Esophagus muscularis mucosa (tissue), 4 donors: Measurements from ENCODE around the gene SV2A. TPM values are rescaled to one million over a fixed set of nuclear protein-coding genes. Genes with fewer than 3 reads are reported as not detected.
"Not testable (repeated sequence)": the region's sequence is repeated elsewhere in the genome, so short reads cannot be mapped to it uniquely, and the experiment has no call there.

Experiments
- DNase-seq: peaks from one replicate; pipeline ENCODE4 v3.0.0-alpha.2; 2017; ENCODE audit errors: extremely low spot score
- H3K27ac ChIP-seq, 4 donors: fragments of 200-600 bp; sonication (generic); replicated peaks in 1 of 4; 1 replicate in 3 of 4; 2 replicates in 1 of 4; pipeline ENCODE4 v1.5.1; 2016 to 2019; ENCODE audit warnings: mild to moderate bottlenecking in 1 of 4
- H3K27me3 ChIP-seq, 4 donors: fragments of 200-600 bp; sonication (generic); one replicate each; pipeline versions ENCODE4 v1.5.1 to v1.6.0; 2016 to 2019
- H3K36me3 ChIP-seq, 4 donors: fragments of 200-600 bp; sonication (generic); one replicate each; pipeline ENCODE4 v1.5.1; 2016 to 2019
- H3K4me1 ChIP-seq, 4 donors: fragments of 200-600 bp; sonication (generic); one replicate each; pipeline ENCODE4 v1.5.1; 2016 to 2019
- H3K4me3 ChIP-seq, 4 donors: fragments of 200-600 bp; sonication (generic); 1 replicate in 2 of 4; 2 replicates in 2 of 4; pipeline ENCODE4 v1.5.1; 2016 to 2019; ENCODE audit warnings: mild to moderate bottlenecking in 4 of 4, moderate library complexity in 1 of 4
- H3K9me3 ChIP-seq, 4 donors: fragments of 200-600 bp; sonication (generic); 1 replicate in 3 of 4; 2 replicates in 1 of 4; pipeline ENCODE4 v1.5.1; 2016 to 2019
- EP300 ChIP-seq: sonication (generic); formaldehyde crosslinking; IDR thresholded peaks from one replicate; pipeline ENCODE4 v1.6.1; 2017; ENCODE audit warnings: antibody characterized with exemption
- POLR2A ChIP-seq: fragments of 450-650 bp; IDR thresholded peaks from one replicate; pipeline ENCODE4 v1.6.1; 2017; ENCODE audit warnings: antibody characterized with exemption, moderate library complexity, mild to moderate bottlenecking, low read depth
- POLR2AphosphoS5 ChIP-seq, 2 donors: sonication (generic); formaldehyde crosslinking; IDR thresholded peaks; one replicate each; pipeline ENCODE4 v1.6.1; 2017; ENCODE audit warnings: antibody characterized with exemption in 2 of 2
- WGBS: methylation state at CpG from one replicate; pipeline ENCODE4 v1.1.5; 2018; 5-methylcytosine and 5-hydroxymethylcytosine counted together
- intact Hi-C: fragments of 100-400 bp; cut with DNase I; formaldehyde crosslinking; loops from one replicate; pipeline ENCODE4 v1.15.1; 2023
- total RNA-seq, 4 donors: library from RNA; depleted of rRNA; stranded (reverse); fragments of >200 nt; gene quantifications; one replicate each; pipeline versions ENCODE4 v1.1.0 to v1.2.1, GENCODE V29; 2016
- TF ChIP-seq, protein P1 (sequence below), 3 experiments: fragments of 200-600 bp in 2 of 3; fragments of 450-650 bp in 1 of 3; sonication (generic) in 2 of 3; IDR thresholded peaks; one replicate each; pipeline ENCODE4 v1.5.1; 2017 to 2019; ENCODE audit warnings: antibody characterized with exemption in 3 of 3, mild to moderate bottlenecking in 2 of 3, moderate library complexity in 1 of 3

Gene SV2A
- total RNA-seq, 4 donors from 2014 or later: 3.3 to 8.6 (median 5.5) TPM

DNA sequence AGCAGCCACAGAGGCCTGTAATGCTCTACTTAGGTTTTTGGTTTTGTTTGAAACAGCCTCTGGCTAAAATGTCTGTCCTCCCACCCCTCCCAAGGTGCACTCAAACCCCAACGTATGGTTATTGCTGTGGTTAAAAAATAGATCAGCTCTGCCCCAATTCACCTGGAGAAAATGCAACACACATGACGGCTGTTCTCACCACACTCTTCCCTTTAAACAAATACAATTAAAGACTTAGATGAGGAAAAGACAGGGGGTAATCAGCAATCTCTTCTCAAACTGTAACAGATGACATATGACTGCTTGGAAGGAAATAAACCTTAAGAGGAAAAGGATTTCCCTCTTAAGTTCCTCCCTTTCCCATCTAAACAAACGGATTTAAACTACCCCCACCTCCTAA is 25.2 kb upstream of the SV2A start:
- peaks cover 17 to 34% (median 26%) of the 10 kb centered on the region in 4 donors for H3K4me1 ChIP-seq
- TF ChIP-seq, protein P1, sequence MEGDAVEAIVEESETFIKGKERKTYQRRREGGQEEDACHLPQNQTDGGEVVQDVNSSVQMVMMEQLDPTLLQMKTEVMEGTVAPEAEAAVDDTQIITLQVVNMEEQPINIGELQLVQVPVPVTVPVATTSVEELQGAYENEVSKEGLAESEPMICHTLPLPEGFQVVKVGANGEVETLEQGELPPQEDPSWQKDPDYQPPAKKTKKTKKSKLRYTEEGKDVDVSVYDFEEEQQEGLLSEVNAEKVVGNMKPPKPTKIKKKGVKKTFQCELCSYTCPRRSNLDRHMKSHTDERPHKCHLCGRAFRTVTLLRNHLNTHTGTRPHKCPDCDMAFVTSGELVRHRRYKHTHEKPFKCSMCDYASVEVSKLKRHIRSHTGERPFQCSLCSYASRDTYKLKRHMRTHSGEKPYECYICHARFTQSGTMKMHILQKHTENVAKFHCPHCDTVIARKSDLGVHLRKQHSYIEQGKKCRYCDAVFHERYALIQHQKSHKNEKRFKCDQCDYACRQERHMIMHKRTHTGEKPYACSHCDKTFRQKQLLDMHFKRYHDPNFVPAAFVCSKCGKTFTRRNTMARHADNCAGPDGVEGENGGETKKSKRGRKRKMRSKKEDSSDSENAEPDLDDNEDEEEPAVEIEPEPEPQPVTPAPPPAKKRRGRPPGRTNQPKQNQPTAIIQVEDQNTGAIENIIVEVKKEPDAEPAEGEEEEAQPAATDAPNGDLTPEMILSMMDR (IDR thresholded peaks at IDR 0.05): no peak
- no peak for TF ChIP-seq POLR2A
- no peak for TF ChIP-seq POLR2AphosphoS5 (IDR thresholded peaks at IDR 0.05)
- no peak for TF ChIP-seq EP300
- intact Hi-C loops: no loop called here
- no peaks in the 10 kb centered on the region for H3K27me3 ChIP-seq
- no peak overlapping the region for H3K4me3 ChIP-seq
- H3K27ac ChIP-seq: peak overlapping the region in 3 of 4 donors; percentile 15 to 52 (median 16)
- DNase-seq: no peak
- no peaks in the 10 kb centered on the region for H3K9me3 ChIP-seq
- peaks cover 25 to 49% (median 46%) of the 10 kb centered on the region in 4 donors for H3K36me3 ChIP-seq
- 54% methylated on average over 3 of the region's 3 CpGs for WGBS

GRCh38 chr1:149942207-149942606 is 24.6 kb upstream of the SV2A start:
- 17% methylated on average over 5 of the region's 5 CpGs for WGBS
- peak overlapping the region; percentile 14 to 52 (median 25) for H3K27ac ChIP-seq
- TF ChIP-seq POLR2AphosphoS5 (IDR thresholded peaks at IDR 0.05): peak; percentile 7 to 51
- TF ChIP-seq, protein P1 (IDR thresholded peaks at IDR 0.05): peak; percentile 28 to 36 (median 31)
- TF ChIP-seq EP300: no peak
- TF ChIP-seq POLR2A: no peak
- no peak for DNase-seq
- H3K4me3 ChIP-seq: no peak overlapping the region
- peaks cover 24 to 41% (median 33%) of the 10 kb centered on the region in 4 donors for H3K4me1 ChIP-seq
- H3K27me3 ChIP-seq: no peaks in the 10 kb centered on the region
- intact Hi-C loops: no loop called here
- peaks cover 22 to 42% (median 39%) of the 10 kb centered on the region in 4 donors for H3K36me3 ChIP-seq
- H3K9me3 ChIP-seq: no peaks in the 10 kb centered on the region

GRCh38 chr1:149940427-149940826 is 22.8 kb upstream of the SV2A start:
- Histone ChIP-seq H3K4me1 (peaks cover 26 to 59% (median 50%) of the 10 kb centered on the region in 4 donors), H3K27me3 (no peaks in the 10 kb centered on the region), H3K27ac (peak overlapping the region; percentile 81 to 84 (median 82)), H3K36me3 (peaks cover 5 to 24% (median 22%) of the 10 kb centered on the region in 4 donors), H3K9me3 (no peaks in the 10 kb centered on the region), H3K4me3 (no peak overlapping the region)
- WGBS: 90% methylated on average over 3 of the region's 3 CpGs
- no peak for DNase-seq
- intact Hi-C loops: no loop called here
- no peak for TF ChIP-seq POLR2A
- TF ChIP-seq EP300: no peak
- TF ChIP-seq, protein P1 (IDR thresholded peaks at IDR 0.05): no peak
- no peak for TF ChIP-seq POLR2AphosphoS5 (IDR thresholded peaks at IDR 0.05)

DNA sequence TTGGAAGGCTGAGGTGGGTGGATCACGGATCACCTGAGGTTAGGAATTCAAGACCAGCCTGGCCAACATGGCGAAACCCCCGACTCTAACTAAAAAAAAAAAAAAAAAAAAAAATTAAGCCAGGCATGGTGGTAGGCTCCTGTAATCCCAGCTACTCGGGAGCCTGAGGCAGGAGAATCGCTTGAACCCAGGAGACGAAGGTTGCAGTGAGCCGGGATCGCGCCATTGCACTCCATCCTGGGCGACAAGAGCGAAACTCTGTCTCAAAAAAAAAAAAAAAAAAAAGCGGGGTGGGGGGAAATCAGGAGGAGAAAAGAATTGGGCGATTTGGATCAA is 21.0 kb upstream of the SV2A start:
- peak overlapping the region; percentile 81 to 84 (median 82) for H3K27ac ChIP-seq
- DNase-seq, H3K36me3 ChIP-seq, intact Hi-C loops, H3K9me3 ChIP-seq, H3K27me3 ChIP-seq: not testable (repeated sequence)
- WGBS: 39% methylated on average over 13 of the region's 13 CpGs
- peaks cover 26 to 67% (median 54%) of the 10 kb centered on the region in 4 donors for H3K4me1 ChIP-seq
- H3K4me3 ChIP-seq: peak overlapping the region; percentile 38 to 47 (median 42)

GRCh38 chr1:149937759-149938158 is 20.1 kb upstream of the SV2A start:
- Histone ChIP-seq H3K27ac (peak overlapping the region; percentile 81 to 84 (median 82)), H3K4me1 (peaks cover 26 to 67% (median 54%) of the 10 kb centered on the region in 4 donors)
- intact Hi-C loops: no loop called here

More at GRCh38 chr1:149937759-149938158, 20.1 kb upstream of the SV2A start:
- no peaks in the 10 kb centered on the region for H3K27me3 ChIP-seq
- no peak for TF ChIP-seq POLR2A
- TF ChIP-seq, protein P1 (IDR thresholded peaks at IDR 0.05): no peak
- no peak for TF ChIP-seq POLR2AphosphoS5 (IDR thresholded peaks at IDR 0.05)
- no peak for TF ChIP-seq EP300
- no peak overlapping the region for H3K4me3 ChIP-seq
- peaks cover 0 to 11% (median 2%) of the 10 kb centered on the region in 4 donors for H3K36me3 ChIP-seq
- no peaks in the 10 kb centered on the region for H3K9me3 ChIP-seq
- DNase-seq: no peak
